ENCODE results near the gene MFN2. TPM values are rescaled to one million over a fixed set of nuclear protein-coding genes. Genes with fewer than 3 reads are reported as not detected.
A peak's percentile ranks its signal among the peaks of the same experiment; 100 is the strongest.

The MFN2 gene
- total and polyA plus RNA-seq, 11 donors = 263 to 900 (median 625) TPM

DNA sequence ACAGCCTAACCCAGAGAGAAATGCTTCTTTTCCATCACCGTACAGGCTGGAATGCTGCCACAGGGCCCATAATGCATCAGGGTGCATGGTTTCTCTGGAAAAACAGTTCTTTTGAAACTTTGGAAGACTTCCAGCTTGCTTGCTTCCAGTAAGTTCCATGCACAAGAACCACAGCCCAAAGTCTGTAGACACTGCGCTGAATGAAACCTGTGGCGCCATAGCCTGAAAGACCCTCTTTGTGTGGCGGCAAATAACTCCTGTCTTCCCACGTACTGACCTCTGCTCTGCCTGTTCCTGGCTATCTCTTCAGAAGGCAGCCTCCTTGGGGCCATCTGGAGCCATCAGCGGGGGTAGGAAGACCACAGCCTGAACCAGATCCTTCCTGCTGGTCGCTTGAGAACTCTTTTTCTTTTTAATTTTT lies 54.1 kb downstream of the MFN2 start:
- H3K36me3 ChIP-seq = peaks cover 0 to 32% (median 8%) of the 10 kb centered on the region in 9 donors
- TF ChIP-seq, protein P1, sequence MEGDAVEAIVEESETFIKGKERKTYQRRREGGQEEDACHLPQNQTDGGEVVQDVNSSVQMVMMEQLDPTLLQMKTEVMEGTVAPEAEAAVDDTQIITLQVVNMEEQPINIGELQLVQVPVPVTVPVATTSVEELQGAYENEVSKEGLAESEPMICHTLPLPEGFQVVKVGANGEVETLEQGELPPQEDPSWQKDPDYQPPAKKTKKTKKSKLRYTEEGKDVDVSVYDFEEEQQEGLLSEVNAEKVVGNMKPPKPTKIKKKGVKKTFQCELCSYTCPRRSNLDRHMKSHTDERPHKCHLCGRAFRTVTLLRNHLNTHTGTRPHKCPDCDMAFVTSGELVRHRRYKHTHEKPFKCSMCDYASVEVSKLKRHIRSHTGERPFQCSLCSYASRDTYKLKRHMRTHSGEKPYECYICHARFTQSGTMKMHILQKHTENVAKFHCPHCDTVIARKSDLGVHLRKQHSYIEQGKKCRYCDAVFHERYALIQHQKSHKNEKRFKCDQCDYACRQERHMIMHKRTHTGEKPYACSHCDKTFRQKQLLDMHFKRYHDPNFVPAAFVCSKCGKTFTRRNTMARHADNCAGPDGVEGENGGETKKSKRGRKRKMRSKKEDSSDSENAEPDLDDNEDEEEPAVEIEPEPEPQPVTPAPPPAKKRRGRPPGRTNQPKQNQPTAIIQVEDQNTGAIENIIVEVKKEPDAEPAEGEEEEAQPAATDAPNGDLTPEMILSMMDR (IDR thresholded peaks at IDR 0.05) = no peak
- no peak for TF ChIP-seq POLR2A (IDR thresholded peaks at IDR 0.05)
- intact Hi-C loops (cut with DNase I) = loop anchor here in 4 of 10 donors (5.0 to 10.0 kb wide), 5 partner anchors 48 to 197 kb away; no protein-coding TSS in a partner anchor
- H3K27me3 ChIP-seq = no peaks in the 10 kb centered on the region
- ATAC-seq (no peak), DNase-seq (peak in 3 of 5 donors; percentile 54 to 68 (median 65))
- H3K9me3 ChIP-seq = no peaks in the 10 kb centered on the region
- 64 to 69% (median 66%) methylated on average over 7 of the region's 7 CpGs for WGBS, 4 donors
- peak overlapping the region in 5 of 12 donors; percentile 3 to 46 (median 18) for H3K27ac ChIP-seq
- H3K4me3 ChIP-seq = no peak overlapping the region
- peaks cover 0 to 6% (median 0%) of the 10 kb centered on the region in 12 donors for H3K4me1 ChIP-seq

DNA sequence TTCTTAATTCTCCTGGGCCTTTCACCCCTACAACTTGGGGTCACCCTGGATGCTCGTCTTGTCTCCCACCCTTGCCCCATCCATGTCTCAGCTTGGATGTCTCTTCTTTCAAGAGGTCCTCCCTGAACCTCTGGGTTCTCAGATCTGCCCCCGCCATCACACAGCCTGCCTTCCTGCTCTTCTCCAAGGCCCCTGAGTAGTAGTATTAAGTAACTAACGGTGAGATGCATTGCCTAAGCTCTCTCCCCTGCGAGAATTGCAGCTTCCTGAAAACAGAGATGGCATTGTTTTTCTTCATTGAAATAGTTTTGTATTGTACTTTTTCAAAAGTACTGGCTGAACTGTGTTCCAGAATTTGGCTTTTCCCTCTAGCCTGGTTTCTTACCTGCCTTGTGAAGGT lies 55.1 kb downstream of the MFN2 start:
- no peak overlapping the region for H3K4me3 ChIP-seq
- ATAC-seq = no peak
- H3K27ac ChIP-seq = no peak overlapping the region
- no peak for DNase-seq
- peaks cover 0 to 23% (median 0%) of the 10 kb centered on the region in 9 donors for H3K36me3 ChIP-seq
- H3K4me1 ChIP-seq = peaks cover 0 to 6% (median 0%) of the 10 kb centered on the region in 12 donors
- H3K9me3 ChIP-seq = no peaks in the 10 kb centered on the region
- no peak for TF ChIP-seq POLR2A (IDR thresholded peaks at IDR 0.05)
- TF ChIP-seq, protein P1 (IDR thresholded peaks at IDR 0.05) = no peak
- WGBS, 4 donors = 73 to 82% (median 75%) methylated on average over 4 of the region's 4 CpGs
- no peaks in the 10 kb centered on the region for H3K27me3 ChIP-seq
- intact Hi-C loops (cut with DNase I) = loop anchor here in 1 of 10 donors (10.0 kb wide), 1 partner anchor 59 kb away; no protein-coding TSS in a partner anchor

DNA sequence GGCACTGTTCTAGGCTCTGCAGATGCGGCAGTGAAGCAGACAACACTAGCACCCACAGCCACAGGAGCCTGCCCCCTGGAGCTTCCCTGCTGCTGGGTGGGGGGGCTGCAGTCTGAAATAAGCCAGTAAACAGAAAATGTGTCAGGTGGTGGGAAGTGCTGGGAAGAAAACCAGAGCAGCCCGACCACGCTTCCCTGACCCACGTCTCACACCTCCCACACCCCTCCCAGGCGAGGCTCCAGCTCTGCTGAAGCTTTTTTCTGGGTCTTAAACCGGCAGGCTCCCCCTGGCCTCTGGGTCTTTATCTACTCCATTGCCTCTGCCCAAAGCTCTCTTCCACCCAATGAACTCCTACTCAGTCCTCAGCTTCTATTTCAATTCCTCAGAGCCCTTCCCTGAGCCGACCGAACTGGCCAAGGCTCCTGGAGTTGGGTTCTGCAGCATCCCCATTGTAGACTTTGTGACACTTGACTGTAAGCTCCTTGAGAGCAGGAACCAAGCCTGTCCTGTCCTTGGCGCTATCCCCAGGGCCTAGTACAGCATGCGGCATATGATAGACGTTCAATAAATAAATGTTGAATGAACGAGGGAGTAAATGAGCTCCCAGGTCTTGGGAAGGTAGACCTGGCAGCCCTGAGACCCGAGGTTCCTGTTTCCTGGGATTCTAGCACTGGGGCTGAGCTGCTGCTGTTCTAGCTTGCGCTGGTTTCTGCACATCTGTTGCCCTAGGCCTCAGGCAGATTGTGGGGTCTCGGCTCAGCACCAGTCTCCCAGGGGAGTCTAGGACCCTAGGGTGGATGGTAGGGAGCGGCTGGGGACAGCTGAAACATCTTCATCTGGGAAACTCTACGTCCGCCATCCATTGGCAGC lies 57.5 kb downstream of the MFN2 start:
- Histone ChIP-seq H3K4me1 (peaks cover 0 to 6% (median 0%) of the 10 kb centered on the region in 12 donors), H3K4me3 (no peak overlapping the region), H3K36me3 (peaks cover 0 to under 1% (median 0%) of the 10 kb centered on the region in 9 donors), H3K27ac (no peak overlapping the region), H3K27me3 (no peaks in the 10 kb centered on the region), H3K9me3 (no peaks in the 10 kb centered on the region)
- intact Hi-C loops (cut with DNase I) = loop anchor here in 1 of 10 donors (10.0 kb wide), 1 partner anchor 57 kb away; no protein-coding TSS in a partner anchor
- DNase-seq (no peak), ATAC-seq (no peak)
- 78 to 88% (median 86%) methylated on average over 16 to 18 of the region's 18 CpGs for WGBS, 4 donors
- TF ChIP-seq POLR2A (IDR thresholded peaks at IDR 0.05) = no peak
- TF ChIP-seq, protein P1 (IDR thresholded peaks at IDR 0.05) = no peak

Measured in heart left ventricle (tissue), 16 donors.